Occipital lobe (tissue), 2 donors: ENCODE results near the gene ANKRD53. TPM values are rescaled to one million over a fixed set of nuclear protein-coding genes. Genes with fewer than 3 reads are reported as not detected.
A peak's percentile ranks its signal among the peaks of the same experiment; 100 is the strongest.

Experiments
- DNase-seq: peaks from one replicate; lab custom pipeline; 2025; lab: John Stamatoyannopoulos, UW
- total RNA-seq: library from RNA; depleted of rRNA; stranded (reverse); fragments of >200 nt; gene quantifications from one replicate; pipeline ENCODE4 v1.2.3, GENCODE V29; 2014

ANKRD53 gene
- total RNA-seq, 1 donor from 2014 or later: 0.62 TPM

- no peak for DNase-seq
Measured at GRCh38 chr2:70943205-70943871, 35.1 kb upstream of the ANKRD53 start.

GRCh38 chr2:70944111-70944690 lies 34.2 kb upstream of the ANKRD53 start:
- no peak for DNase-seq

- no peak for DNase-seq
Measured at GRCh38 chr2:70946832-70947442, 31.5 kb upstream of the ANKRD53 start.

- DNase-seq: no peak
Measured at GRCh38 chr2:70947556-70948184, 30.8 kb upstream of the ANKRD53 start.

- peak; percentile 69 for DNase-seq
Measured at GRCh38 chr2:70948337-70949003, 30.0 kb upstream of the ANKRD53 start.

GRCh38 chr2:70949086-70949485 lies 29.3 kb upstream of the ANKRD53 start:
- DNase-seq: no peak

- no peak for DNase-seq
Measured at GRCh38 chr2:70954886-70955285, 23.5 kb upstream of the ANKRD53 start.

GRCh38 chr2:70956141-70956540 lies 22.3 kb upstream of the ANKRD53 start:
- DNase-seq: no peak

- no peak for DNase-seq
Measured at GRCh38 chr2:70957798-70958197, 20.6 kb upstream of the ANKRD53 start.

GRCh38 chr2:70958759-70959158 lies 19.7 kb upstream of the ANKRD53 start:
- no peak for DNase-seq

GRCh38 chr2:70959271-70959761 lies 19.1 kb upstream of the ANKRD53 start:
- no peak for DNase-seq

GRCh38 chr2:70959851-70960832 lies 18.3 kb upstream of the ANKRD53 start:
- DNase-seq: no peak

GRCh38 chr2:70960833-70961647 lies 17.4 kb upstream of the ANKRD53 start:
- no peak for DNase-seq

- no peak for DNase-seq
Measured at GRCh38 chr2:70961648-70961994, 16.8 kb upstream of the ANKRD53 start.

- DNase-seq: no peak
Measured at GRCh38 chr2:70962211-70962884, 16.1 kb upstream of the ANKRD53 start.

GRCh38 chr2:70962885-70963878 lies 15.2 kb upstream of the ANKRD53 start:
- DNase-seq: no peak

GRCh38 chr2:70964133-70964532 lies 14.3 kb upstream of the ANKRD53 start:
- no peak for DNase-seq
